Measurements from ENCODE around the gene FNDC10.
"Not testable (repeated sequence)": the region's sequence is repeated elsewhere in the genome, so short reads cannot be mapped to it uniquely, and the experiment has no call there.

Gene FNDC10

GRCh38 chr1:1599030-1599934, 653 bp downstream of the FNDC10 start:
- no peak for DNase-seq (ENCODE audit: low spot score)

DNA sequence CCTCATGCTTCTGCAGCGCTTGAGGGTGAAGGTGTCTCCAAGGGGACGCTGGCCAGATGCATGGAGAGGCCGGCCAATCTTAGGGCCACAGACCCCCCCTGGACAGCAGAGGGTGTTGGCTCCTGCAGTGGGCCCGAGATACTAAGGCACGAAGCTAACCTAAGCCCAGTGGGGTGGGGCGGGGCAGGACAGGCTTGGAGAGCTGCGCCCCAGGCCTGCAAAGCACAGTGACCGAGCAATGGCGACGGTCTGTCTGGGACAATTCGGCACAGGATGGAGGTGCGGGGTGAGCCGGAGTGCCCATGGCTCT, 1.3 kb downstream of the FNDC10 start:
- no peak for DNase-seq (ENCODE audit: low spot score)

GRCh38 chr1:1598051-1598719, 1.8 kb downstream of the FNDC10 start:
- no peak for DNase-seq (ENCODE audit: low spot score)

DNA sequence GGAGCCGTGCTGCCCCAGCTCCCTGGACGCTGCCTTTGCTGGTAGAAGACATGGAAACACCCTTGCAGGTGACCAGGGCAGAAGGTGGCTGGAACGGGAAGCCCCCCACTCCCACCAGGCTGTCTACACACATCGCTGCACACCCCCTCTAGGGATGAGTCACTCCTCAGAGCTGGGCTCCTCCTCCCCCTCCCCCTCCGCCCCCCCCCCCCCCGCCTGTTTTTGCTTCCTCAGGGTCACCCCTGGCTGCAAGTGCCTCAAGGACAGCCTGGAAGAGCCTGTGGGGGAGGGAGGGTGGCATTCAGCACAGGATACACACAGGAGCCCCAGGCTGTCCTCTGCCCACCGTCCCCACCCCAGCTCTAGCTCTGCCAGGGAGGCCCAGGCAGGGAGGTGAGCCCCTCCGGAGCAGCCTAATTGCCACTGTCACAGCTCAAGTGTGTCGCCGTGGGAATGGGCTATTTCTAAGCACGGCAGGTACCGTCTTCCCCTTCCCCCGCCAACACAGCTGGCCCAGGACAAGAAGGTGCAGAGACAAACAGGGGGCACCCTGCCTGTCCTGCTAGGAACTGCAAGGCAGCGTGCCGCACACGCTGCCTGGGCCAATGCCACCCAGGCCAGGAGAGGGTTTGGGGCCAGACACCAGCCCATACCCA, 2.5 kb downstream of the FNDC10 start:
- DNase-seq (ENCODE audit: low spot score) = no peak

- no peak for DNase-seq (ENCODE audit: low spot score)
Observed at GRCh38 chr1:1596493-1597274, 3.3 kb downstream of the FNDC10 start.

- DNase-seq (ENCODE audit: low spot score) = not testable (repeated sequence)
Observed at GRCh38 chr1:1595341-1595740, 4.6 kb downstream of the FNDC10 start.

- DNase-seq (ENCODE audit: low spot score) = no peak
Observed at GRCh38 chr1:1594602-1595260, 5.2 kb downstream of the FNDC10 start.

DNA sequence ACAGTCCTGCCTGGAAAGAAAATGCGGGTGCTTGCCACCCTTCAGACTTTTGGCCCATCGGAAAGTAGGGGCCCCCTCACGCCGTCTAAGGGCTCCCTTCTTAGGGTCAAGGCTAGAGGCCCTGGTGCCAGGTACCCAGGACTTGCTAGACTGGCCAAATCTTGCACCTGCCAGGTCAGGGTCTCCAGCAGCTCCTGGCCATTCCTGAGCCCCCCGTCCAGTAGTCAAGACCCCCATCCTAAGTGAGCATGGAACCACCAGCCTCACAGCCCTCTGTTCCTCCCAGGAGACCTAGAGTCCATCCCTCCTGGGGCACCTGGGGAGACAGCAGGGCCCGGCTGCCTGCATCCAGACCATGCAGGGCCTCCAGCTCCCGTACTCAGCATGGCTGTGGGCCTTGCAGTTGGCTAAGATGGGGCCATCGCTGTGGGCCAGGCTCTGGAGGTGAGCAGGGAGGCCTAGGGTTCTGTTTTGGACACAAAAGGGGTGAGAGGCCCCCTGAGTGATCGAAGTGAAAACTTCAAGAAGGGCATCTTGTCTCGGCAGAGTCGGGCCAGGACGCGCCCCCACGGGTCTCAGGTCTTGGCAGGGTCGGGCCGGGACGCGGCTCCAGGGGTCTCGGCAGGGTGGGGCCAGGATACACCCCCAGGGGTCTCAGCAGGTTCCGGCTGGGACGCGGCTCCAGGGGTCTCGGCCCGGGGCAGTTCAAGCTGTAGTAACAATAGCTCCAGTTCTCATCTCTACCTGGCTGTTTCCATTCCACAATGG, 5.9 kb downstream of the FNDC10 start:
- no peak for DNase-seq (ENCODE audit: low spot score)

GRCh38 chr1:1591452-1591851, 8.5 kb downstream of the FNDC10 start:
- no peak for DNase-seq (ENCODE audit: low spot score)

DNA sequence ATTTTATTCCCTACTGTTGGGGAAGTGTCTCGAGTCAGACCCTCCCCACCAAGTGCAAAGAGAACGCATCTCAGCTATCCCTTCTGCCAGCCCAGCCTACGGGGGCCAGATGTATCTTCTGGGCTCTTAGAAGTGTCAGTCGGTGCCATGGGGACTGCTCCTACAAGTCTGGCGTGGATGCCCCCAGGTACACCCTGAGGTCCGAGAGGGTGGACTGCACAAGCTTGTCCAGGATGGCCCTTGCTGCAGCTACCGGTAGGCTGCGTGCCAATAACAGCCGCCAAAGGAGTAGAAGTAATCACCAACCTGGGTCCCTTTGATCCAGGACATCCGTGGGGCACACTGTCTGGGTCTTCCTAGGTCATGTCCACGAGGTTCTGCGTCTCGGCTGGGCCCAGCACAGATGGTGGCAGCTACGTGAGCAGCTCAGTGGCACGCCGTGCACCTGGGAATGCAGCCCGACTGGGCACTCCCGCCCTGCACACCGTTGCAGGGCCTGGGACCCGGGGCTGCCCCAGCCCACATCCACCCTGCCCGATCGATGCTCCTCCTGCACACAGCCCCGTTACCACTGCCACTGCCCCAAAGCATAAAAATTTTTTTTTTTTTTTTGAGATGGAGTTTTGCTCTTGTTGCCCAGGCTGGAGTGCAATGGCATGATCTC, 16.5 kb downstream of the FNDC10 start:
- DNase-seq (ENCODE audit: low spot score) = no peak

- no peak for DNase-seq (ENCODE audit: low spot score)
Observed at GRCh38 chr1:1582585-1583346, 17.2 kb downstream of the FNDC10 start.

- DNase-seq (ENCODE audit: low spot score) = no peak
Observed at GRCh38 chr1:1578371-1578940, 21.5 kb downstream of the FNDC10 start.

DNA sequence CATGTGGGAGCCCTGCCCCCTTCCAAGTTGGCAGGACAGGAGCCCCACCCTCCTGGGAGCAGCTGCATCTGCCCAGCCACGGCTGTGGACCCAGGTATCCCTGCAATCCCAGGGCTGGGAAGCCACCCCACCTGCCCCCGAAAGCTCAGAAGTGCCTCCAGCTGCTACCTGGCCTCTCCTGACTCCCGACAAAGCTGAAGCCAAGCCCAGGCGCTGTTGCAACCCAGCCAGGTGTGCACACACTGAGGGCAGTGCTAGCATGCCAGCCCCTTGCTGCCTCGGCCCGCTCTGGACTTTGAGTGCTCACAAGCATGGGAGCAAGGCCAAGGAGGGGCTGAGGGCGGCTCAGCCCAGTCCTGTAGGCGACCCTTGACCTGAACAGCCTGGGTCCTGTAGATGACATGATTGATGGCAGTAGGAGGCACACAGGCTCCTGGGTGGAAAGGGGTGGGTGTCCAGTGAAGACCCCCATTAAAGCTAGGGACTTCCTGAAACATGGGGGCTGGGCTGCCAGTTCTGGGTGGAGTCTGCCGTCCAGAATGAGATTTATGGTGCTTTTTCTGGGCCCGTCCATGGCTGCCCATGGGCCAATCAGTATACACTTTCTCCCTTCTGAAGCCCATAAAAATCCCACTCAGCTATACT, 22.4 kb downstream of the FNDC10 start:
- no peak for DNase-seq (ENCODE audit: low spot score)

DNA sequence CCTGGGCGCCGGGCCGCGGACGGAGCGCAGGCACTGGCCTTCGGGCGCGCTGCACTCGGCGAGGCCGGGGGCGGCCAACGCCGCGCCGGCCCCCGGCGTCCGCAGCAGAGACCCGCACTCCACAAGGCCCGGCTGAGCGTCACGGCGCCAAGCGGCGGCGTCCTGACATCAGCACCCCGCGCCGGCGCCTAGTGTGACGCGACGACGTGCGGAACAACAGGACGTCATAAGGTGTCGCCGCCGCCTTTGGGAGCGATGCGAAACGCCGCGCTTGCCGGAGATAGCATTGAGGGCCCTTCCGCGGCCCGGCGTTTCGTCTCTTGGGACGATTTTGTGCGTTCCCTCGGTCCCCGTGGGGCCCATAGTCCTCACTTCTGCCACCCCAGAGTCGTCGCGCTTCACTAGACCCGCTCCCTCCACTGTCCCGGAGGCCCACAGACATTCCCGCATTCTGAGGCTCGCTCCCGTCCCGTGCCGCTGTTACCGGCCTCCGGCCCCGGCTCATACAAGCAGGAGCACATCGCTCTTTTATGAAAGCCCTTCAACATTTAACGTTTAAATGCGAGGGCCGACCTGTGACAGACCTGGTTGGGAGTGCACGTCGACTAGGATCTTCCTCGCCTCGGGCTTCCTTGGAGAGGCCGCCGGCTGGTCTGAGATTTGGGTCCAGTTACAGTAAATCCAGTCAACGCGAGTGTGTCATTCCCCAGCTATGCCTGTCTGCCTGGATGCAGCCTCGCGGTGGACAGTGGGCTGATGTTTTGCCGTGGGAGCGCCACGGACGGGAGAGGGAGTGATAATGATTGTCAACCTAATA, 25.0 kb downstream of the FNDC10 start, which contains the start of gene SSU72:
Gene SSU72 (minus strand): TSS at position 143 of the 817 bp plus-strand sequence. CDS start 306 bp downstream, outside the sequence.
- peak; percentile 81 for DNase-seq (ENCODE audit: low spot score)

- DNase-seq (ENCODE audit: low spot score) = no peak
Observed at GRCh38 chr1:1573843-1574720, 25.9 kb downstream of the FNDC10 start.

- no peak for DNase-seq (ENCODE audit: low spot score)
Observed at GRCh38 chr1:1569341-1569740, 30.6 kb downstream of the FNDC10 start.

- DNase-seq (ENCODE audit: low spot score) = peak; percentile 31
Observed at GRCh38 chr1:1567891-1568291, 32.0 kb downstream of the FNDC10 start.
